ELR (cell line): ENCODE results near the gene SERINC2.
A peak's percentile ranks its signal among the peaks of the same experiment; 100 is the strongest.

Experiments used
- DNase-seq: peaks from one replicate; pipeline ENCODE4 v3.0.0-alpha.2; 2015; ENCODE audit warnings: low read depth

The SERINC2 gene

DNA sequence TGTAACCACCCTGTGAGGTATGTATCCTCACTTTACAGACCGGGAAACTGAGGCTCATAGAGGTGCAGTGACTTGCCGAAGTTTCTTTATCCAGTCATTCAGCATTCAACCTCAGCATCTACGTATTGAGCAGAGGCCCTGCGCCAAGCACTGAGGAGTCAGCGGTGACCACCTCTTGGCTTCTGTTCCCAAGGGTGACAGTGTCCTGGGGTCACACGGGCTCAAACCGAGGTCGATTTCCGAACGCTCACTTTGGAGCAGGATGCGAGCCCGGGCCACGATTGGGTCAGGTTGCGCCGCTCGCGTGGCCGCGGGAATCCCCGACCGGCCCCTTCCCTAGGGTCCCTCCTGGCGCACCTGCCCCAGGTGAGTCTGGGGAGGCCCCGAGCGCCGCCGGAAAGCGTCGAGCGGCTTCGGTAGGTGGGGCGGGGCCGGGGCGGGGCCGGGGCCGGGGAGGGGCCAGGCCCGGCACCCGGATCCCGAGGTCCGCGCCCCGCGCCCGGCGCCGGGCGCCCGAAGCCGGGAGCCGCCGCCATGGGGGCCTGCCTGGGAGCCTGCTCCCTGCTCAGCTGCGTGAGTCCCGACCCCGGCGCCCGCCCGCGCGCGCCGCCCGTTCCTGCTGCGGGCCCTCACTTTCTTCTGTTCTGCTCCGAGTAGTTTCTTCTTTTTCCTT, at the start of gene SERINC2:
SERINC2 (plus strand) TSS at position 482 of the 673 bp plus-strand sequence; CDS start at position 535, 53 bp downstream.
- peak; percentile 36 for DNase-seq

DNA sequence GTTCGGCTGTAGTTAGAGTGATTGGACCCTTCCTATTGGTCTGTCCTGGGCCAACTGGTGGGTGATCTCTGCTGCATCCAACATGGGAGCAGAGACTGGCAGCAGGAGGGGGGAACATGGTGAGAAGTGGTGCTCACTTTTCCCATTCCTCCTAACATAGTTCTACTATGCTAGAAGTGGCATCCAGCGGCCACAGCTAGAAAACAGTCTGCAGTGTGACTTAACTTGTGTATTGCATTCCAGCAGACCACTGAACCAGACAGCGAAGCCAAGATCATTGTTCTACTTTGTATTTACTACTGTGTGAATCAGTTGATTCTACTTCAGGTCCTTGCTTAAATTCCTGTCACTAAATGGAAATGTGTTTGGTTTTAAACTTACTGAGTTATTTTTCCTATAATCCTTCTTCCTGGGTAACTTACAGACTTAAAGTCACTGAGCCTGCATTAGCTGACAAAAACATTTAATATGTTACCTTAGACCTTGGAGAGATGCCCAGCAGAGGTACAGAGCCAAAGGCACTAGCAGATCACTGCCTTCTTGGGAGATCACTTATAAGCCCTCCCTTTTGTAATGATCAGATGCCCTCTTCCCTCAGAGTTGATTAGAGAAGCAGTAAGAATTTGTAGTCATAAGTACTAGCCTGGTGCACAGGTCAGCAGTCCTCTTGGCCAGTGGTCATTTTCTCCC, 48.3 kb upstream of the SERINC2 start:
- no peak for DNase-seq

DNA sequence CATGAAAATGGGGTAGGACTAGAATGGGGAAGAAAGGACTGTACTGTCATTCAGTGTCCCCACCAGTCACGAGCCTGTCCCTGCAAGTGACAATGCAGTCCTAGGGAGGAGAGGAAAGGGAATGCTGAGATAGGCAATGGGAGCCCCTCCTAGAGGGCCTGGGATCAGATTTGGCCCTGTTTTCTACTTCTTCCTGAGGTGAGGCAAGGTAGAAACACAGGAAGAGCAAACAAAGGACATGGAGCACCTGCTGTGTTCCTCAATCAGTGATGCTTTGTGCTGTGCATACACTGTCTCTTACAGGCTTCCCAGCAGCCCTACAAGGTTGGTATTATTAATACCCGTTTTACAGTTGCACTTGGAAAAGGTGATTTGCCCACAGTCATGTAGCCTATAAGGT, 46.2 kb upstream of the SERINC2 start:
- DNase-seq: no peak

DNA sequence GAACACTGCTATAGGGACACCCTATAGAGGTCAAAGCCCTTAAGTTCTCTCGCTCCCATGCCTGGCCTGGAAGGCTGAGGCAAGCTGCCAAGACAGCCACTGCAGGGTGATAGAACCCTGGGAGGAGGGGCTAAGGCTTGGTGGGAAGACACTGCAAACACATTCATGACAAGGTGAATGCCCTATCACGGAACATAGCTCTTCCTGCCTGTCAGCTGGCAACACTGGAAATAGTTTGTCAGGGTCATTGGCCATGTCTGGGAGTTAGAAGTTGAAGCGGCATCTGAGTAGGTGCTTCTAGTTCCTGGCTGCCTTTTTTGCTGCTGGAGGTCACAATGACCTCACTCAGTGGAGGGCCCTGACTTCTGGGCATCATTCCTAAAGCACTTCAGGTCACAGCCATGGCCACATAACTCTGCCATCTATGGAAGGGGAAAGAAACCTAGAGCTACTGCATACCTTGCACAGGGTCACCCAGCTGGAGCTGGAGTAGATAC, 44.4 kb upstream of the SERINC2 start:
- no peak for DNase-seq

DNA sequence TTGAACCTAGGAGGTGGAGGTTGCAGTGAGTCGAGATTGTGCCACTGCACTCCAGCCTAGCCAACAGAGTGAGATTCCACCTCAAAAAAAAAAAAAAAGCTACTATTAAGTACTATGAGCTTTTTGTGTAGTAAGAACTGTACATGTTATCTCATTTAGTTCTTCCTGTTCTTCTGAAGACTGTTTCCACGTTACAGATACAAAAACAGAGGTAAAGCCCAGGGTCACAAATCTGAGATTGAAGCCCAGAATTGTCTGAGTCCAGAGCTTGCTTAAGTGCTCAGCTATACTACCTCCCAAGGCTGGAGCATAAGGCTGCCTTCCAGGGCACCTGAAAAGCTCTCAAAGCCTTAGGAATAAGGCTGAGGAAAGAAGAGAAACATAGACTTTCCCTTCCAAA, 43.0 kb upstream of the SERINC2 start:
- DNase-seq: no peak

DNA sequence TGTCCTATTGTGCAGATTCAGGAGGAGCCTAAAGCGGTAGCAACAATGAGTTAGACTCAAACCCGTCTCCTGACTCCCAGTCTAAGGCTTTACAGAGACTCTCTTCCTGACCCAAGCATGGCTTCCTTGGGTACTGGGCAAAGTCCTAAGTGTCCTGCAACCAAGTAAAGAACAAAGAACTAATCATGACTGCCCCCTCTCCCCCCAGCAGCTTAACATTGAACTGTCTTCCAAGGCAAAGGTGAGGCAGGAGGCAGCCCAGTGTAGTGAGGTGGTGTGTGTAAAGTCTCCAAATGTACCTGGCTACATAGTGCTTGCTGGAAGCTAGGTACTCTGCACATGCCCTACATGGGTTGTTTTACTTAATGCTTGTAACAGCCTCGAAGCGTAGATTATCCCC, 42.4 kb upstream of the SERINC2 start:
- no peak for DNase-seq

DNA sequence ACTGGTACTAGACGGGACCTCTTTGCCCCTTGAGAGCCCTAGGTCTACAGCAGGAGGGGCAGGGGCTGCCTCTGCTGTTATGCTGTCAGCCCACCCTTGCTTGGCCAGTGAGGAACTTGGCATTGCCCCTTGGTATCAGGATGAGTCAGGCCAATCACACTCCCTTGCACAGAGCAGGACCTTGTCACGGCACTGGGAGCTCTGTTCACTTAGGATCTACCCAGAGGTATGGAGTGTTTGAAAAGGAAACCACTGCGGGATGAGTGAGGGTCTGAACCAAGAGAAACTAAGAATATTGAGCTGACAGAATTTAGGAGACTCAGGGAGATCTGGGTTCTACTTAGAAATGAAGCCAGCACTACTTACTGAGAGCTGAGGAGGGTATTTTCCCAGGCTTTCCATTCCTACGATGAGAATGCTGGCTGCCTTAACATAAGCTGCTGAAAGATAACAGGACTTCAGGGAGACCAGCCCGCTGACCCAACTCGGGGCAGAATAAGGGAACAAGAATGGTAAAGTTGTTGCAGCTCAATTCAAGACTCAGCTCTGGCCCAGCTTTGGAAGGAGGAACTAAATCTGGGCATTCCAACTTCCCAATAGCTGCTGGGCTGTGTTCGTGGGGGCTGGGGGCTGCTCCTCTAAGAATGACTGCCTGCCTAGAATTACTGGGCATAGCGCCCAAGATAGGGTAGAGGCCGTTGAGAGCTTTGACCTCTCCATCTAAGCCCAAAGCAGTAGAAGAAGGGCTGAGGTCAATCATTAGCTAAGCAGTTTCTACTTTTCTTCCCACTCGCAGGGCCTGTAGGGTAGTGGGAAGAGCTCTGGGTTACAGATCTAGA, 41.7 kb upstream of the SERINC2 start:
- no peak for DNase-seq

DNA sequence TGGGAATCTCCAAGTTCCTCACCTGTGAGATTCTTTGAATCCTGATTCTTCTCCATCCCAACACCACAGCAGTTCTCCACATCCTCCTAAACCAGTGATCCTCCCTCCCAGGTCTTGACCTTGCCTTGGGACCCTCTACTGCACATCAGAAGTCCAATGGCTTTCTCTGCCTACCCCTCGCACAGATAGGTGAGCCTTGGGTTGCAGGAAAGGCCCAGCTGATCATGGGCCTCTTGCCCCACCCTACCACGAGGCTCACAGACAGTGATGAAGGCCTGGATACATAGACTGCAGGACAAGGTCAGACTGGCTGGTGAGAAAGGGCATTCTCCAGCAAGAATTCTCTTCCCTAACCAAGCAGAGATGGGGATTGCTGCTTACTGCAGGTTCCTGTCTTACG, 41.0 kb upstream of the SERINC2 start:
- DNase-seq: no peak

DNA sequence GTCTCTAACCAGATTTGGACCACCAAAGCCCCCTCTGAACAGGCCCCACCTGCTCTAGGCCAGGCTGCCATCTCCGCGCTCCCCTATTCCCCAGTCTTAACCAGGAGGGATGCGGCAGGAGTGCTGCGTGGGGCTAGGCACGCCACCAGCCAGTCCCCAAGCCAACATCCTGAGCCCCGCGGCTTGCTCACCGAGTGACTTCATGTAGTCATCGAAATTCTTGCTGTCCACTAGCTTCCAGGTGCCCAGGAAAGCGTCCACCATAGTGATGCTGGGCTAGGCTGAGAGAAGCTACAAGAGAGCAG, 40.3 kb upstream of the SERINC2 start:
- DNase-seq: peak; percentile 28

DNA sequence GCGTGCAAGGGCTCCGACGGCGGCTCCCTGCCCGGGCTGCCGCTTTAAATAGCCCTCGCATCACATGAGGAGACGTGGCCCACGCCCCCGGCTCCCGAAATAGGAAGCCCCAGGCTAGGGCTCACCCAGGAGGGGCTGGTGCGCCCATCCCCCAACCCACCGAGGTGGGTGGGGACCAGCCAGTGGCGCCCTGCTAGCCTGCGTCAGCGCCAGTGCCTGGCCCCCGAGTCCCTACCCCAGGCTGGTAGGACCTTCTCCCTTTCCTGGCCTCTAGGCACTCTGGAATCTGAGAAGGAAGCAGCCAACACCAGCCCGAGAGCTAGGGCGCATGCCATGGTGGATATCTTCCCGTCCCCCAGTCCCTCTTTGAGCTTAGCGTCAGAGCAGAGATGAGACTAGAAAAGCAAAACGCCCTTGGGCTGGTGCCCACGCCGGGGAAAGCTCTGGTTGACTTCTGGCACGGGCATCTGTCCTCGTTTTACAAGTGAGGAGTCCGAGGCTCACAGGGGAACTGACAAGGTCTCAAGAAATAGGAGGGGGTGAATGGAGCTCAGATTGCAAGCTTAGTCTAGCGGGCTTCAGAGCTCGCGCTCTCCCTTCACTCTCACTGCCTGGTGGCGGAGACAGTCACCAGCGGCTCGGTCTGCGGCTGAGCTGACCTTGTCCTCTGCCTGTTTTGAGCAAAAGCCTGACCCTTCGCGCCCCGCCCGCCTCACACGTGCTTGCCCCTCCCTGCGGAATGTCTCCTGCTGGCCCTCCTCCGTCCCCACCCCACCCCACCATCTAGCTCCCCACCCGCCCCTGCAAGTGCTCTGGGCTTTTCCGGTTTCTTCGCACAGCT, 39.7 kb upstream of the SERINC2 start, which contains the start of gene FABP3:
FABP3 (minus strand) TSS at position 21 of the 841 bp plus-strand sequence. CDS start 62 bp downstream, outside the sequence.
- DNase-seq: peak; percentile 66

DNA sequence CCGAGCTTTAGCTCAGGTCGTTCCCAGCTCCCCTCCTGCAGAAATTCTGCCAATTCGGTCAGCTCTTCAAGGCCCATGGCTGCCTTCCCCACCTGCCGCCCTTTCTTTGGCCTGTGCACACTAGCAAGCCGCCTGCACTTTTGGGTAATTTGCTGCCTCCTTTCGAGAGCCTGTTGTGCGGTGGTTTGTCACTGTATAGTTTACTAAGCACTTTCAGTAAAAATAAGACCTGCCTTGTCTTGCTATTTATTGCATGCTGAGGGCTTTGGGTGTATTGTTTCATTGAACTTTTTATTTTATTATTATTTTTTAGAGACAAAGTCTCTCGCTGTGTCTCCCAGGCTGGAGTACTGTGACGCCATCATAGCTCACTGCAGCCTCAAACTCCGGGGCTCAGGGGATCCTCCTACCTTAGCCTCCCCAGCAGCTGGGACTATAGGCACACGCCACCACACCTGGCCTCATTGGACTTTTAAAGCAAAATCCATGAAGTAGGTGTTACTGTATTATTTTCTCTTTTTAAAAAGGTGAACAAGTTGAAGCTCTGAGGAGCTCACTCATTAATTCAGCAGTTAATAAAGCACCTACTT, 39.0 kb upstream of the SERINC2 start:
- DNase-seq: no peak

DNA sequence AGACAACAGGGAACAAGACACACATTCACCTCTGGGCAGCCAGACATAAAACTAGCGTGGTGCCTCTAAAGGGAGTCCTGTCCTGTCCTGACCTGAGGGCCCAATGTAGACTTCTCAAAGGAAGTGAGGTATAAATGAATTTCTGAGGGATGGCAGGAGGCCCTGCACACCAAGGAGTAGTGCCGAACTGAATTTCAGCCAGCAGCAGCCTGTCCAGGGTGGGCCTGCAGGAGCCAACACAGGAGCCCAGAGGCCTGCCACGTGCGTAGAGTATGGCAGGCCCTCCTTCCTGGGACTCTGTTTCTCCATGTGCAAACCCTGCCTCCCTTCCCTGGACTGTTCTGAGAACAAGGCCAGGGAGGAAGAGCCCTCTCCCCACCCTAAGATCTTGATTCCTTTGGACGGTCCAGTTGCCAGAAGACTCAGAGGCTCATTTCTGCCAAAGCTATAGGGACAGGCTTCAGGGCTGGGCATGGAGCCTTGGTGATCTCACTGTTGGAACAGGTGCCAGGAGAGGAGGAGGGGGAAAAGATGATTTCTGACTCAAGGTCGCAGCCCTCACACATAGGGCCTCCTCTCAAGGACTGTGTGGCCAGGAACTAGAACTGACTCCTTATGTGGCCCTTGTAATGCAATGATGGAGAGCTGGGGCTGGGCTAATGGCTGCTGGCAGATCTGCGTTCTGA, 38.4 kb upstream of the SERINC2 start:
- no peak for DNase-seq

DNA sequence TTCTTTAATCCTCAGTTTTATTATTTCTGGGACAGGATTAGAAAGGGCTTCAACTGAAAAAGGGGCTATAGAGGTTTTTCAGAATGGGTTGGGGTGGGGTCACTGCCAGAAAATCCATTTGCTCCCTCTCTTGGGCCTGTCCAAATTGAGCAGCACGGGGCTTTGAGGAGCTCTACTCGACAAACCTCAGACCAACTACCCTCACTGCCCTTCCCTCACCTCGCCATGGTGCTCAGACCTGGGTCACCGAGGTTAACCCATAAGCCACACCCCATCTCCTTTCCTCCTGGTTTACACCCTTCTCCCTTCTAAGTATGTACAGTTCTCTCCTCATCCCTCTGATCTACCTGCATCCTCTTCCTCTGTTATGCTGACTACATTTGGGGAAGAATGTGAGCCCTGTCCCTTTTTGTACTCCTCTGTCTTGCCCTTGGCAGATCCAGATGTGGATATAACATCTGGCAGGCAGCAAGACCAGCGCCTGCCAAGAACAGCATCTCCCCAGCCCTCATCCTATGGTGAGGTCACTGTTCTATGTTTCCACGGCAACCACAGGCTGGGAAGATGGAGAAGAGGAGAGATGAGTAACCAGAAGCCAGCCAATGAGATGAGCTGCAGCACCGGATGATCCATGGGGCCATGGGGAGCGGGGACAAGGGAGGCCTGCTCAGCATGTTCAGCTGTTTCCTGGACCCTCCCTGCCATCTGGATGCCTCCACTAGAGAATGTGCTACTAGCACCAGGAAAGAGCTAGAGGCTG, 36.5 kb upstream of the SERINC2 start:
- peak; percentile 94 for DNase-seq

DNA sequence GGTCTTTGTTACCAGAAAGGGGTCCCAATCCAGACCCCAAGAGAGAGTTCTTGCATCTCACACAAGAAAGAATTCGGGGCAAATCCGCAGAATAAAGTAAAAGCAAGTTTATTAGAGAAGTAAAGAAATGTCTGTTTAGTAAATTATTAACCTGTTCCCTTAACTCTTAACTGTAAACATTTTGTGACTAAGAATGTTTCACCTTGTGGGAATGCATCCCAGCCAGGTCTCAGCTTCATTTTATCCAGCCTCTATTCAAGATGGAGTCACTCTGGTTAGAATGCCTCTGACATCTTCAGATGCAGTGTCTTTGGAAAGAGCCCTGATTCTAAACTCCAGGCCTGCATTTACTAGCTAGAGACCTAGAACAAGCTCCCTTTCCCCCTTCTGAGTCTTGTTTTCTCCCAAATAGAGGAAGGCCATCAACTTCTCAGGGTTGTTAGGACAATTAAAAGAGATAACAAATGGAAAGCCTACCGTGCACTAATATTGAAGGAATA, 35.6 kb upstream of the SERINC2 start:
- no peak for DNase-seq

DNA sequence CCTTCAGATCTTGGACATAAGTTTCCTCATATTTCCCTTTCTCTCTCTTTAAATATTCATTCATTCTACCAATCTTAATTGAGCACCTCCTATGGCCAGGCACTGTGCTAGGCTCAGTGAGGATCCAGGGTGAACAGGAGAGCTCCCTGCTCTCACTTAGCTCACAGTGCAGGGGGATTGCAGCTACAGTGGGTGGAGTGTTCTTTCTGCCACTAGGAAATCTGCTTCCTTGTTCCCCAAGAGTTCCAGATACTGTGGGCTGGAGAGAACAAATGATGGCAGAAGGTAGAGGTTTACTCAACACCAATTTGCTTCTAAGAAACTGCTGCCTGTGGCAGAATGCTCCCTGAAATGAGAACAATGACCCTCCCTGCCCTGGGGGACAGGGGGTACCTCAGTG, 35.0 kb upstream of the SERINC2 start:
- no peak for DNase-seq

DNA sequence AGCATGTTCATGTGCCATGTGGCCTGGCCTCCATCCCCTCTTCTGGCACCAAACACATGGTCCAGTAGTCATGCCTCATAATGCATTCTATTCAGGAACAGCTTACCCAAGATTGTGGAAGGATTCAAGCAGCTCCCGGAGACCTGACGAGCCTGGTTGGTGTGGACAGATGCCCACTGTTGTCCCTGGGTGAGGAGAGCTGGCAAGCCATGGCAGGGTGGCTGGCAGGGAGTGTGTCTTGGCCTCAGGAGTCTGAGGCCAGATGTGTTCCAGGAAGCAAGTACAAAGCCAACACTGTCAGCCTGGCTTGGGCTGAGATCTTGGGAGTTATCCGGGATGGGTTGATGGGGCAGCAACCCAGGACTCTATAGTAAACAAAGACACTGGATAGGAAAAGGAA, 32.8 kb upstream of the SERINC2 start:
- DNase-seq: no peak

DNA sequence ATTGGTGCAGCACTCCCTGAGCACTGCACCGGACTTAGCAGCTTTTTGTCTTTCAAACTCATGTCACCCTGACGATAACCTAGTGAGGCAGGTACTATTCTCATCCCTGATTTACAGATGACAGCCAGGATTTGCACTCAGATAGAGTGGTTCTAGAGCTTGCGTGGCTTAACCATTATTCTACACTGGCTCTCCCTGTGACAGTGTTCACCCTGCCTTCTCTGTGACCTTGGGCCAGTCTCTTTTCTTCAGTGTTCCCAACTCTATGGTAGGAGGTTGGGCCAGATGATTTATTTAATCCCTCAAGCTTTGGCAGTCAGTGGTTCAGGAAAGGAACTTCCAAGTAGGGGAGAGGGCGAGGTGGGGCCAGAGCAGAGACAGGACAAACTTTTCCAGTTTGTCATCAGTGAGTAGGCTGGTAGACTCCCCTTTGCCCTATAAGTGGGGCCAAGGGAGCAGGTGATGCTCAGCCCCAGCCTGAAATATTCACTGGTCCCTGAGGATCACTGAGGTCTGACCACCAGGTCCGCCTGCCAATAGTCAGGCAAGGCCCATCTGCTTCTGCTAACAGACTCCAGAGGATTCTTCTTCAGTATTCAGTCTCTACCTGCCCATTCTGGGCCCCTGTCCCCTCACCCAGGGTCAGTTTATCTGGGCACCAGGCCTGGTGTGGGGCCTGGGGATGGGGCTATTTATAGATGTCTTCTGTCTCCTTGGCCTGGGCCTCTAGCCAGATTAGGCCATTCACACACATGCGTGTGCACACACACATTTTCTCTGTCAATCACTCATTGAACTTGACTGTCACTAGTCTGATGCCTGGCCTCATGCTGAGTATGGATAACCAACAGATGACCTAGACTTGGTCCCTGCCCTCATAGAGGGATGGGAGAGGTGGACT, 31.4 kb upstream of the SERINC2 start:
- no peak for DNase-seq

DNA sequence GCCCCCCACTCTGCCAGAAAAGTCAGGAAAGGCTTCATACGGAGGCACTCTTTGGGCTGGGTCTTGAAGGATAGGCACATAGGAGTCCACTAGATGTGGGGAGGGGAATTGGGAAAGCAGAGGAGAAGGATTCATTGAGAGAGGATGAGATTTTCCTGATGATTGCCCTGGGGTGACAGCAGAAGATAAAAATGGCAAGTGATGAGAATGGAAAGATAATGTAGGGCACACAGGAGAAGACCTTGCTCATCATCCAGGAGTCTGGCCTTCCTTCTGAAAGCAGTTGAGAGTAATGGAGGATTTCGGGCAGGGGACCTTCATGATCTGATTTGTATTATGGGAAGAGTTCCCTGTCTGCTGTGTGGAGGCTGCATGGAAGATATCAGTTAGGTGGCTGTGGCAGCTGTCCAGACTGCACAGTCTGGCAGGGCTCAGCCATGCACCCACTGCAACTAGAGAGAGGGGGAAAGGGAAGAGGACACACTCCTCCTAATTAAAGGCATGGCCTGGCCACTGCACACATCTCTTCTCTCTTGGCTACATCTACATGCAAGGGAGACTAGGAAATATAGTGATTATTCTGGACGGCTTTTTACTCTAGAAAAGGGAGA, 30.5 kb upstream of the SERINC2 start:
- no peak for DNase-seq
